ENCODE measurements around the gene NAP1L4.

Gene NAP1L4

DNA sequence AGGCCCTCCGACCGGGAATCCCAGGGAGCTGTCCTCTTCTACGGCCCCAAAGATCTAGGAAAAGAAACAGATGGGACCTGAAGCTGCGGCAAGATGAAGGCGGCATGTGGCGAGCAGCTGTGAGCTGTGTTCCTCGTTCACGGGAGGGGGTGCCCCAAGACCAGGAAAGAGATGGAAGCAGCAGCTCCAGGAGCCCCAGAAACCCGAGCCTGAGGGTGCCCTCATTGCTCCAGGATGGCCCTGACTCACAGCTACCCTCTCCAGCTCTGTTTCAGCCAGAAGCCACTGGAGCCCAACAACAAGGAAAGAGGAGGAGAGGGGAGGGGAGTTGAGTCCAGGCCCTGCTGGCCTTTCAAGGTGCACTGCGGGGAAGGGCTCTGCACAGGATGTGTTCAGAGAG, 23.7 kb upstream of the NAP1L4 start:
- no peaks in the 10 kb centered on the region for H3K27me3 ChIP-seq (ENCODE audit: insufficient read depth, low read length, poor library complexity, severe bottlenecking)
- H3K4me3 ChIP-seq (ENCODE audit: low read length, poor library complexity, severe bottlenecking), result no peak overlapping the region
- H3K9me3 ChIP-seq (ENCODE audit: insufficient read depth, low read depth, low read length), result no peaks in the 10 kb centered on the region
- no peak overlapping the region for H2AFZ ChIP-seq (ENCODE audit: low read length)
- no peaks in the 10 kb centered on the region for H3K79me2 ChIP-seq (ENCODE audit: insufficient read depth, low read length)
- no peaks in the 10 kb centered on the region for H4K20me1 ChIP-seq (ENCODE audit: insufficient read depth, low read length, poor library complexity, severe bottlenecking)
- H3K4me2 ChIP-seq (ENCODE audit: low read depth, low read length, poor library complexity, severe bottlenecking), result no peak overlapping the region
- no peak overlapping the region for H3K9ac ChIP-seq (ENCODE audit: low read depth, low read length, poor library complexity, severe bottlenecking)
- H3F3A ChIP-seq (ENCODE audit: low read depth), result no peaks in the 10 kb centered on the region
- no peaks in the 10 kb centered on the region for H3K9me2 ChIP-seq (replicated peaks; ENCODE audit: low read depth, low read length)
- peaks cover 3% of the 10 kb centered on the region for H3K4me1 ChIP-seq (ENCODE audit: insufficient read depth, low read length, poor library complexity, severe bottlenecking)
- TF ChIP-seq EZH2phosphoT487 (IDR thresholded peaks at IDR 0.05; ENCODE audit: borderline replicate concordance), result no peak
- TF ChIP-seq, protein P1, sequence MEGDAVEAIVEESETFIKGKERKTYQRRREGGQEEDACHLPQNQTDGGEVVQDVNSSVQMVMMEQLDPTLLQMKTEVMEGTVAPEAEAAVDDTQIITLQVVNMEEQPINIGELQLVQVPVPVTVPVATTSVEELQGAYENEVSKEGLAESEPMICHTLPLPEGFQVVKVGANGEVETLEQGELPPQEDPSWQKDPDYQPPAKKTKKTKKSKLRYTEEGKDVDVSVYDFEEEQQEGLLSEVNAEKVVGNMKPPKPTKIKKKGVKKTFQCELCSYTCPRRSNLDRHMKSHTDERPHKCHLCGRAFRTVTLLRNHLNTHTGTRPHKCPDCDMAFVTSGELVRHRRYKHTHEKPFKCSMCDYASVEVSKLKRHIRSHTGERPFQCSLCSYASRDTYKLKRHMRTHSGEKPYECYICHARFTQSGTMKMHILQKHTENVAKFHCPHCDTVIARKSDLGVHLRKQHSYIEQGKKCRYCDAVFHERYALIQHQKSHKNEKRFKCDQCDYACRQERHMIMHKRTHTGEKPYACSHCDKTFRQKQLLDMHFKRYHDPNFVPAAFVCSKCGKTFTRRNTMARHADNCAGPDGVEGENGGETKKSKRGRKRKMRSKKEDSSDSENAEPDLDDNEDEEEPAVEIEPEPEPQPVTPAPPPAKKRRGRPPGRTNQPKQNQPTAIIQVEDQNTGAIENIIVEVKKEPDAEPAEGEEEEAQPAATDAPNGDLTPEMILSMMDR (conservative IDR thresholded peaks at IDR 0.05; ENCODE audit: low read length), result no peak
- peaks cover 49% of the 10 kb centered on the region; the same call in 1 of the 2 replicates for H3K36me3 ChIP-seq (ENCODE audit: insufficient read depth, low read length)

DNA sequence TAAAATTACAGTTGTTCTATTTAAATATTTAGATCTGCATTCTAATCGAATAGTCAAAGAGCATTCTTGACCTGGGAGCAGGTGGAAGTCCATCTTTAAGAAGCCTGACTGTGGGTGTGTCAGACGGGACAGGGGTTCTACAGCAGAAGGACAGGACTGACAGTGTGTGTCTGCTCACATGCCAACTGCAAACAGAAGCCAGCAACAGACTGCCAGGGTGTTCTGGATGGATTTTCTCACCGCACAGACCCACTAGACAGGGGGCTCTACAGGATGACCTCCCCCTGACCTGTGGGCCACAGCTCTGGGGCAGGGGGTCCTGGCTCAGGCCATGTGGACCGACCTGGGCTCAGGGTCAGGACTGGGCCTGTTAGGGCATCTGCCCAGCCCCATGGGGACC, 22.8 kb upstream of the NAP1L4 start:
- H3K4me3 ChIP-seq (ENCODE audit: low read length, poor library complexity, severe bottlenecking), result no peak overlapping the region
- TF ChIP-seq, protein P1 (conservative IDR thresholded peaks at IDR 0.05; ENCODE audit: low read length), result no peak
- no peak for TF ChIP-seq EZH2phosphoT487 (IDR thresholded peaks at IDR 0.05; ENCODE audit: borderline replicate concordance)
- no peak overlapping the region for H3K9ac ChIP-seq (ENCODE audit: low read depth, low read length, poor library complexity, severe bottlenecking)
- H3K9me2 ChIP-seq (replicated peaks; ENCODE audit: low read depth, low read length), result no peaks in the 10 kb centered on the region
- H3K4me1 ChIP-seq (ENCODE audit: insufficient read depth, low read length, poor library complexity, severe bottlenecking), result peaks cover 3% of the 10 kb centered on the region
- no peaks in the 10 kb centered on the region for H4K20me1 ChIP-seq (ENCODE audit: insufficient read depth, low read length, poor library complexity, severe bottlenecking)
- peaks cover 49% of the 10 kb centered on the region; the same call in 1 of the 2 replicates for H3K36me3 ChIP-seq (ENCODE audit: insufficient read depth, low read length)
- no peaks in the 10 kb centered on the region for H3K27me3 ChIP-seq (ENCODE audit: insufficient read depth, low read length, poor library complexity, severe bottlenecking)
- H3K4me2 ChIP-seq (ENCODE audit: low read depth, low read length, poor library complexity, severe bottlenecking), result no peak overlapping the region
- no peak overlapping the region for H2AFZ ChIP-seq (ENCODE audit: low read length)
- no peaks in the 10 kb centered on the region for H3K79me2 ChIP-seq (ENCODE audit: insufficient read depth, low read length)
- no peaks in the 10 kb centered on the region for H3K9me3 ChIP-seq (ENCODE audit: insufficient read depth, low read depth, low read length)
- H3F3A ChIP-seq (ENCODE audit: low read depth), result no peaks in the 10 kb centered on the region

DNA sequence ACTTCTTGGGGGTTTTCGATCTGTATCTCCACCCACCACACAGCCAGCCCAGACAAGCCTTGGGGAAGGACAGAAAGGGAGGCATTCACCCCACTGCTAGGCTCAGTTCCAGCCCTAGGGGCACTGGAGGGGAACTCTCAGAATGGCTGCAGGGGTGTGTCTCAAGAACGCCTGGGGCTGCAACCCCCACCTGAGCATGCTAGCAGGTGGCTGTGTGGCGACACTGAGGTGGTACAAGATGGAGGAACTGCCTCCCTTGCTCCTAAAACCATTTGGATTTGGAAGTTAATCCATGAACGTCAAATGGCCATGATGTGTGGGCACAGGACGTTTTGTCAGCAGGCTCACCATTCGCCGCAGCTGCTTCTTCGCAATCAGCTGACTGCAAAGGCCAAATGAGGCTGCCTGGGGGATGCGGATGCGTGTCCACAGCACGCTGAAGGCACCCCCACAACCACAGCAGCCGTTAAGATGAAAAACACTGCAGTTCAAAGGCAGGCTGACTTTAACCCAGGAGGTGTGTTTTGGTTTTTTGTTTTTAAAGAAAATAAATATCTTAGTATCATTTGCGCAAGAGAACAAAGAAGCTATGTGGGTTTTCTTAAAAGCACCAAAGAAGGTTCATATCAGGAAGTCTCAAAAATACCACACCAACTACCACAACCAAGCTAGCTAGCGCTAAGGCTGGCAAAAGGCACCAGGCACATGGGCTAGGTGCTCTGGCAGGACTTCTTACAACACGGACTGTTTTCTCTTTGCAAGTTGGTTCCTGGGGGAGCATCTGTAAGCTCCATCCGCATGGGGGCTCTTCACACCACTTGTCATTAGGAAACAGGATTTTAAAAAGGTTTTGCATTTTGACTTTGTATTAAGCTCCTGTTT, 22.2 kb upstream of the NAP1L4 start:
- Histone ChIP-seq H3K79me2 (ENCODE audit: insufficient read depth, low read length) (no peaks in the 10 kb centered on the region), H3K4me3 (ENCODE audit: low read length, poor library complexity, severe bottlenecking) (no peak overlapping the region), H2AFZ (ENCODE audit: low read length) (no peak overlapping the region), H3K9me3 (ENCODE audit: insufficient read depth, low read depth, low read length) (no peaks in the 10 kb centered on the region), H4K20me1 (ENCODE audit: insufficient read depth, low read length, poor library complexity, severe bottlenecking) (no peaks in the 10 kb centered on the region), H3K4me2 (ENCODE audit: low read depth, low read length, poor library complexity, severe bottlenecking) (peak overlapping the region; percentile 19), H3K9me2 (replicated peaks; ENCODE audit: low read depth, low read length) (no peaks in the 10 kb centered on the region), H3K36me3 (ENCODE audit: insufficient read depth, low read length) (peaks cover 49% of the 10 kb centered on the region; the same call in 1 of the 2 replicates), H3K4me1 (ENCODE audit: insufficient read depth, low read length, poor library complexity, severe bottlenecking) (peaks cover 3% of the 10 kb centered on the region), H3K9ac (ENCODE audit: low read depth, low read length, poor library complexity, severe bottlenecking) (no peak overlapping the region), H3F3A (ENCODE audit: low read depth) (no peaks in the 10 kb centered on the region), H3K27me3 (ENCODE audit: insufficient read depth, low read length, poor library complexity, severe bottlenecking) (no peaks in the 10 kb centered on the region)
- TF ChIP-seq, protein P1 (conservative IDR thresholded peaks at IDR 0.05; ENCODE audit: low read length), result no peak
